Gastroesophageal sphincter (tissue), 4 donors: Measurements from ENCODE around the gene NAT8L. TPM values are rescaled to one million over a fixed set of nuclear protein-coding genes. Genes with fewer than 3 reads are reported as not detected.
"Not testable (repeated sequence)": the region's sequence is repeated elsewhere in the genome, so short reads cannot be mapped to it uniquely, and the experiment has no call there.

Experiments
- ATAC-seq: fragments of 150-250 bp; one replicate; pipeline ENCODE4 v1.9.1; 2016; ENCODE audit warnings: mild to moderate bottlenecking, moderate library complexity
- H3K27ac ChIP-seq, 4 donors: fragments of 200-600 bp; sonication (generic) in 3 of 4; 1 replicate in 3 of 4; 2 replicates in 1 of 4; pipeline ENCODE4 v1.5.1; 2016 to 2019
- H3K27me3 ChIP-seq: fragments of 200-600 bp; sonication (generic); one replicate; pipeline ENCODE4 v1.5.1; 2019
- H3K36me3 ChIP-seq, 2 donors: fragments of 200-600 bp; sonication (generic); one replicate each; pipeline ENCODE4 v1.5.1; 2019; ENCODE audit warnings: control low read depth in 1 of 2
- H3K4me1 ChIP-seq, 3 donors: fragments of 200-600 bp; sonication (generic); 1 replicate in 2 of 3; 2 replicates in 1 of 3; pipeline ENCODE4 v1.5.1; 2016 to 2019; ENCODE audit warnings: control low read depth in 2 of 3
- H3K4me3 ChIP-seq, 2 donors: fragments of 200-600 bp; sonication (generic); one replicate each; pipeline ENCODE4 v1.5.1; 2019; ENCODE audit warnings: mild to moderate bottlenecking in 1 of 2, moderate library complexity in 1 of 2
- H3K9me3 ChIP-seq, 3 donors: fragments of 200-600 bp; sonication (generic); one replicate each; pipeline ENCODE4 v1.5.1; 2017 to 2019; ENCODE audit warnings: control low read depth in 2 of 3
- CTCF ChIP-seq, 4 experiments: fragments of 200-600 bp in 2 of 4; fragments of 450-650 bp in 2 of 4; sonication (generic) in 1 of 4; IDR thresholded peaks; one replicate each; pipeline ENCODE4 v1.5.1; 2017 to 2019; ENCODE audit warnings: antibody characterized with exemption in 4 of 4, mild to moderate bottlenecking in 2 of 4, moderate library complexity in 2 of 4
- EP300 ChIP-seq: sonication (generic); formaldehyde crosslinking; IDR thresholded peaks from one replicate; pipeline ENCODE4 v1.6.1; 2017; ENCODE audit warnings: antibody characterized with exemption, mild to moderate bottlenecking
- POLR2A ChIP-seq, 2 donors: fragments of 450-650 bp; IDR thresholded peaks; one replicate each; pipeline ENCODE4 v1.6.1; 2017; ENCODE audit warnings: antibody characterized with exemption in 2 of 2, mild to moderate bottlenecking in 2 of 2, moderate library complexity in 1 of 2
- POLR2AphosphoS5 ChIP-seq: sonication (generic); formaldehyde crosslinking; IDR thresholded peaks from one replicate; pipeline ENCODE4 v1.6.1; 2017; ENCODE audit warnings: antibody characterized with exemption
- WGBS, 2 donors: methylation state at CpG; one replicate each; pipeline ENCODE4 v1.1.5; 2018; ENCODE audit warnings: low coverage in 1 of 2; 5-methylcytosine and 5-hydroxymethylcytosine counted together
- total RNA-seq, 4 donors: library from RNA; depleted of rRNA; stranded (reverse); fragments of >200 nt; gene quantifications; one replicate each; pipeline ENCODE4 v1.1.0, GENCODE V29; 2016

The NAT8L gene
- total RNA-seq, result under 1 TPM in 3 of 4 donors, not detected in 1; 0.15 to 0.40 (median 0.35) TPM

- TF ChIP-seq EP300 (no peak), CTCF (IDR thresholded peaks at IDR 0.05) (no peak), POLR2AphosphoS5 (no peak), POLR2A (IDR thresholded peaks at IDR 0.05) (no peak)
- ATAC-seq, result no peak
- Histone ChIP-seq H3K27ac (no peak within 1 kb of the TSS), H3K4me3 (peak within 1 kb of the TSS; percentile 9 to 53), H3K36me3 (no peaks in the 10 kb centered on the region), H3K9me3 (no peaks in the 10 kb centered on the region), H3K4me1 (peaks cover 0 to 25% (median 4%) of the 10 kb centered on the region in 3 donors), H3K27me3 (peaks cover 92% of the 10 kb centered on the region)
- WGBS, 2 donors, result no CpG with 5 or more reads among the region's 119 CpGs
Observed at GRCh38 chr4:2059046-2059725, at the start of gene NAT8L. Gene NAT8L (plus strand): TSS chr4:2059327. CDS start chr4:2059512, 185 bp downstream.

GRCh38 chr4:2009651-2010233, 49.4 kb upstream of the NAT8L start:
- no peaks in the 10 kb centered on the region for H3K9me3 ChIP-seq
- H3K27me3 ChIP-seq, result no peaks in the 10 kb centered on the region
- peak overlapping the region; percentile 88 to 99 (median 96) for H3K27ac ChIP-seq
- 5 to 11% methylated on average over 12 to 21 of the region's 23 CpGs for WGBS, 2 donors
- peaks cover 0 to 38% (median 10%) of the 10 kb centered on the region in 3 donors for H3K4me1 ChIP-seq
- TF ChIP-seq POLR2A (IDR thresholded peaks at IDR 0.05), result no peak
- peak in 2 of 4 experiments; percentile 18 to 27 for TF ChIP-seq CTCF (IDR thresholded peaks at IDR 0.05)
- no peak for TF ChIP-seq POLR2AphosphoS5
- no peak for TF ChIP-seq EP300
- ATAC-seq, result peak; percentile 28
- peak overlapping the region; percentile 85 to 97 for H3K4me3 ChIP-seq
- H3K36me3 ChIP-seq, result peaks cover 0 to 14% of the 10 kb centered on the region in 2 donors

- 95% methylated on average over 1 of the region's 3 CpGs; no CpG with 5 or more reads in 1 of the 2 donors for WGBS, 2 donors
- no peak overlapping the region for H3K4me3 ChIP-seq
- TF ChIP-seq POLR2AphosphoS5 (no peak), EP300 (no peak), CTCF (IDR thresholded peaks at IDR 0.05) (no peak), POLR2A (IDR thresholded peaks at IDR 0.05) (no peak)
- no peaks in the 10 kb centered on the region for H3K27me3 ChIP-seq
- ATAC-seq, result no peak
- peaks cover 0 to 28% (median 10%) of the 10 kb centered on the region in 3 donors for H3K4me1 ChIP-seq
- H3K36me3 ChIP-seq, result no peaks in the 10 kb centered on the region
- no peaks in the 10 kb centered on the region for H3K9me3 ChIP-seq
- H3K27ac ChIP-seq, result no peak overlapping the region
Observed at GRCh38 chr4:2011583-2011982, 47.5 kb upstream of the NAT8L start.

GRCh38 chr4:2015008-2015407, 44.1 kb upstream of the NAT8L start:
- 53 to 60% methylated on average over 1 to 4 of the region's 4 CpGs for WGBS, 2 donors
- no peak overlapping the region for H3K4me3 ChIP-seq
- H3K36me3 ChIP-seq, result no peaks in the 10 kb centered on the region
- H3K9me3 ChIP-seq, result no peaks in the 10 kb centered on the region
- H3K4me1 ChIP-seq, result peaks cover 0 to 5% (median 3%) of the 10 kb centered on the region in 3 donors
- TF ChIP-seq POLR2A (IDR thresholded peaks at IDR 0.05) (no peak), CTCF (IDR thresholded peaks at IDR 0.05) (no peak), POLR2AphosphoS5 (no peak), EP300 (no peak)
- ATAC-seq, result no peak
- no peak overlapping the region for H3K27ac ChIP-seq
- peaks cover 10% of the 10 kb centered on the region for H3K27me3 ChIP-seq

- not testable (repeated sequence) for H3K36me3 ChIP-seq, H3K9me3 ChIP-seq, H3K4me1 ChIP-seq, H3K4me3 ChIP-seq, H3K27ac ChIP-seq, ATAC-seq
- 18 to 31% methylated on average over 5 to 9 of the region's 15 CpGs for WGBS, 2 donors
- H3K27me3 ChIP-seq, result peaks cover 50% of the 10 kb centered on the region
Observed at GRCh38 chr4:2021358-2022018, 37.6 kb upstream of the NAT8L start.
